Pancreas (tissue), 10 donors: ENCODE results near the gene CLGN. TPM values are rescaled to one million over a fixed set of nuclear protein-coding genes. Genes with fewer than 3 reads are reported as not detected.
"Not testable (repeated sequence)": the region's sequence is repeated elsewhere in the genome, so short reads cannot be mapped to it uniquely, and the experiment has no call there.

Experiments used
- ATAC-seq, 4 donors: fragments of 200-7000 bp; cut with Tn5 transposase; one replicate each; pipeline versions ENCODE4 v1.8.0 to v1.9.1; 2020; ENCODE audit warnings: mild to moderate bottlenecking in 4 of 4, moderate library complexity in 4 of 4
- DNase-seq, 6 donors: peaks; one replicate each; pipeline ENCODE4 v3.0.0-alpha.2; 2020
- FAIRE-seq: peaks from 2 replicates; lab custom pipeline; 2012; peaks lifted over from hg19 to GRCh38; lab: Jason Lieb, UNC
- H3K27ac ChIP-seq, 4 donors: fragments of 200-600 bp; sonication (generic); 1 replicate in 3 of 4; 2 replicates in 1 of 4; pipeline versions ENCODE4 v1.5.0 to v1.8.0; 2020
- H3K27me3 ChIP-seq, 4 donors: fragments of 200-600 bp; one replicate each; pipeline ENCODE4 v1.8.0; 2021
- H3K36me3 ChIP-seq, 3 donors: fragments of 200-600 bp; sonication (generic) in 1 of 3; one replicate each; pipeline versions ENCODE4 v1.5.0 to v1.8.0; 2020 to 2021
- H3K4me1 ChIP-seq, 3 donors: fragments of 200-600 bp; one replicate each; pipeline ENCODE4 v1.8.0; 2021
- H3K4me3 ChIP-seq, 4 donors: fragments of 200-600 bp; sonication (generic) in 2 of 4; one replicate each; pipeline versions ENCODE4 v1.5.0 to v1.8.0; 2020 to 2021
- H3K9me3 ChIP-seq, 4 donors: fragments of 200-600 bp; one replicate each; pipeline ENCODE4 v1.8.0; 2021
- CTCF ChIP-seq, 4 donors: fragments of 200-600 bp; sonication (generic) in 3 of 4; IDR thresholded peaks; one replicate each; pipeline versions ENCODE4 v1.5.0 to v1.8.0; 2021; ENCODE audit warnings: antibody characterized with exemption in 4 of 4
- WGBS, 2 donors: extraction: QIAGEN DNeasy Blood & Tissue Kit; methylation state at CpG; one replicate each; pipeline ENCODE4 v1.1.7; 2013; 5-methylcytosine and 5-hydroxymethylcytosine counted together
- intact Hi-C, 3 donors: fragments of 100-400 bp; cut with DNase I; formaldehyde crosslinking; loops; one replicate each; pipeline versions ENCODE4 v1.11.1 to v1.14.2; 2022
- polyA plus RNA-seq, 2 donors: library from polyadenylated mRNA; stranded (reverse); fragments of 200-250 nt; gene quantifications; one replicate each; pipeline ENCODE4 v1.2.3, GENCODE V29; 2013
- total RNA-seq, 6 donors: library from RNA; stranded (reverse); fragmentation: NEBNext Ultra II Directional in 4 of 6; extraction: Animal tissue kit (Norgen Biotek cat#: 25700) in 4 of 6; gene quantifications; one replicate each; pipeline versions ENCODE4 v1.2.1 to v1.2.4, GENCODE V29; 2021 to 2023
- donor health status: healthy with polysubstance abuse.
- donor health status: DM: no; HTN: no; CAD: no; lungs with moderate emphysema.
- donor health status: DM: no; HTN: no; CAD: no.
- donor health status: control.
- donor health status: control.
- donor health status: Bipolar disorder and iron deficiency.
- donor health status: DM: yes; HTN: yes; CAD: no.
- donor health status: DM: no; HTN: no; CAD: no.
- donor health status: DM: no; HTN: no; CAD: no.
- donor health status: DM: yes; HTN: yes; CAD: no.

CLGN gene
- total and polyA plus RNA-seq, 8 donors: 0.65 to 5.8 (median 1.1) TPM

- Histone ChIP-seq H3K4me1 (no peaks in the 10 kb centered on the region), H3K27ac (no peak overlapping the region)
- no peak for FAIRE-seq
Measured at GRCh38 chr4:140439644-140440142, 12.2 kb upstream of the CLGN start.

GRCh38 chr4:140427919-140428471 lies 547 bp upstream of the CLGN start:
- no peak for TF ChIP-seq CTCF (IDR thresholded peaks at IDR 0.05)
- peak overlapping the region in 1 of 4 donors; percentile 4 for H3K27ac ChIP-seq

More at GRCh38 chr4:140439644-140440142, 12.2 kb upstream of the CLGN start:
- Histone ChIP-seq H3K9me3 (no peaks in the 10 kb centered on the region), H3K27me3 (no peaks in the 10 kb centered on the region), H3K36me3 (no peaks in the 10 kb centered on the region), H3K4me3 (no peak overlapping the region)
- ATAC-seq: no peak
- no peak for DNase-seq
- no peak for TF ChIP-seq CTCF (IDR thresholded peaks at IDR 0.05)
- intact Hi-C loops: no loop called here

GRCh38 chr4:140426610-140427105 lies 790 bp downstream of the CLGN start:
- no peak for TF ChIP-seq CTCF (IDR thresholded peaks at IDR 0.05)
- intact Hi-C loops: no loop called here
- FAIRE-seq: no peak
- peak in 3 of 4 donors; percentile 30 to 61 (median 49) for ATAC-seq
- Histone ChIP-seq H3K9me3 (no peaks in the 10 kb centered on the region), H3K27me3 (no peaks in the 10 kb centered on the region), H3K4me3 (peak overlapping the region; percentile 45 to 68 (median 56)), H3K27ac (no peak overlapping the region), H3K4me1 (no peaks in the 10 kb centered on the region), H3K36me3 (no peaks in the 10 kb centered on the region)
- DNase-seq: no peak
- 5 to 7% methylated on average over 23 of the region's 23 CpGs for WGBS, 2 donors

More at GRCh38 chr4:140427919-140428471, 547 bp upstream of the CLGN start:
- Histone ChIP-seq H3K9me3 (no peaks in the 10 kb centered on the region), H3K4me1 (no peaks in the 10 kb centered on the region), H3K36me3 (no peaks in the 10 kb centered on the region), H3K4me3 (peak overlapping the region; percentile 45 to 68 (median 56)), H3K27me3 (no peaks in the 10 kb centered on the region)
- FAIRE-seq (no peak), ATAC-seq (peak in 1 of 4 donors; percentile 15), DNase-seq (peak in 1 of 6 donors; percentile 35)
- intact Hi-C loops: no loop called here
- 20 to 25% methylated on average over 7 of the region's 7 CpGs for WGBS, 2 donors

- no peak for FAIRE-seq
- intact Hi-C loops: no loop called here
- H3K4me1 ChIP-seq: no peaks in the 10 kb centered on the region
- ATAC-seq: no peak
- no peak for TF ChIP-seq CTCF (IDR thresholded peaks at IDR 0.05)
- no peaks in the 10 kb centered on the region for H3K9me3 ChIP-seq
- no peaks in the 10 kb centered on the region for H3K36me3 ChIP-seq
- no peak overlapping the region for H3K27ac ChIP-seq
- H3K4me3 ChIP-seq: no peak overlapping the region
- DNase-seq: no peak
- H3K27me3 ChIP-seq: no peaks in the 10 kb centered on the region
Measured at GRCh38 chr4:140423106-140423505, 4.3 kb downstream of the CLGN start.

- H3K27me3 ChIP-seq, FAIRE-seq, H3K36me3 ChIP-seq, H3K9me3 ChIP-seq, H3K4me3 ChIP-seq, intact Hi-C loops, ATAC-seq, H3K4me1 ChIP-seq, H3K27ac ChIP-seq, DNase-seq: not testable (repeated sequence)
- 81 to 89% methylated on average over 23 to 32 of the region's 32 CpGs for WGBS, 2 donors
Measured at GRCh38 chr4:140413130-140413969, 14.1 kb downstream of the CLGN start.
